ENCODE measurements around the gene CX3CL1.
"Not testable (repeated sequence)": the region's sequence is repeated elsewhere in the genome, so short reads cannot be mapped to it uniquely, and the experiment has no call there.

CX3CL1 gene

DNA sequence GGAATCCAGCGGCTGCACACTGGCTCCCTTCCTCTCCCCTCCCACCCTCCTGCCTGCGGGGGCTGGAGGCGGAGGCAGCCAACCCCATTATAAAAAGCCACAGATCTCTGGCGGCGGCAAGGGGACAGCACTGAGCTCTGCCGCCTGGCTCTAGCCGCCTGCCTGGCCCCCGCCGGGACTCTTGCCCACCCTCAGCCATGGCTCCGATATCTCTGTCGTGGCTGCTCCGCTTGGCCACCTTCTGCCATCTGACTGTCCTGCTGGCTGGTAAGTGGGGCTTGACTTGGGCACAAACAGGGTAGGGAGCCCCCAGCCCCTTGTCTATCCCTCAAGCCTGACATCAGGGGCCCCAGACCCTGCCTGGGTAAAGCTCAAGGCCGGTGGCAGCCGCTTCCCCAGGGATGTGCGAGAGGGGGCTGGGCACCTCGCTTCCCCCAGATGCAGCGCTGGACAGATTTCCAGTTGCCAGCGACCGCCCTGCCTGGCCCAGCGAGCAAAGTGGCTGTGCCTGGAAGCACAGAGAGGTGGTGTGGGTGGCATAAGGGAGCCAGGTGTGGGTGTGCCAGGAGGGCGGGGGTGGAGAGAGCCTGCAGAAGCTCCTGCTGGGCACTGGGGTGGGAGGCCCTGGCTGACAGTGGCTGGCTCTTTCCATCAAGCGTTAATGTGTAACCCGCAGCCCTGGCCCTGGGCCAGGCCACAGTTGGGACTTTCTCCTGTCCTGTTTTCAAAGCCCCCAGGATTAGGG lies at the start of gene CX3CL1:
Gene CX3CL1 (plus strand): TSS at position 119 of the 745 bp plus-strand sequence. CDS start 79 bp downstream, at position 198.
- DNase-seq (ENCODE audit: low read depth in 3 of 3): no peak

DNA sequence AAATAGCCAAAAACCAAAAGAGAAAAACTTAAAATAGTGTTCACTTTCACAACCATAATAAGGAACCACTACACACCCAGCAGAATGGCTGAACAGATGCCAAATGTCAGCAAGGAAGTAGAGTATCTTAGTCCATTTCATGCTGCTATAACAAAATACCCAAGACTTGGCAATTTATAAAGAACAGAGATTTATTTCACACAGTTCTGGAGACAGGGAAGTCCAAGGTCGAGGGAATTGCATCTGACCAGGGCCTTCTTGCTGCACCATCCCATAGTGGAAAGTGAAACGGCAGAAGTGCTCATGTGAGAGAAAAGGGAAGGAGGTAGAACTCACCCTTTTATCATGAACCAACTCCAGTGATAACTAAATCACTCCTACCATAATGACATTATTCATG lies 47.5 kb upstream of the CX3CL1 start:
- DNase-seq (ENCODE audit: low read depth in 3 of 3): no peak

DNA sequence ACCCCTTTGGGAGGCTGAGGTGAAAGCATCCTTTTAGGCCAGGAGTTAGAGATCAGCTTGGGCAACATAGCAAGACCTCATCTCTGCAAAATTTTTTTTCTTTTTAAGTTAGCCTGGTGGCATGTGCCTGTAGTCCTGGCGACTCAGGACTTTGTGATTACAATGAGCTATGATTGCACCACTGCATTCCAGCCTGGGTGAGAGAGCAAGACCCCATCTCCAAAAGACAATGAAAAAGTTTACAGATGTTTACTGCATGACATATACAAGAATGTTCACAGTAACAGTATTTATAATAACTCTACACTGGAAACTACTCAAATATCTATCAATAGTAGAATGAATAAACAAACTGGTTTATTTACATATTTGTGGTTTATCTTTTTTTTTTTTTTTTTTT lies 46.8 kb upstream of the CX3CL1 start:
- no peak for DNase-seq (ENCODE audit: low read depth in 3 of 3)

DNA sequence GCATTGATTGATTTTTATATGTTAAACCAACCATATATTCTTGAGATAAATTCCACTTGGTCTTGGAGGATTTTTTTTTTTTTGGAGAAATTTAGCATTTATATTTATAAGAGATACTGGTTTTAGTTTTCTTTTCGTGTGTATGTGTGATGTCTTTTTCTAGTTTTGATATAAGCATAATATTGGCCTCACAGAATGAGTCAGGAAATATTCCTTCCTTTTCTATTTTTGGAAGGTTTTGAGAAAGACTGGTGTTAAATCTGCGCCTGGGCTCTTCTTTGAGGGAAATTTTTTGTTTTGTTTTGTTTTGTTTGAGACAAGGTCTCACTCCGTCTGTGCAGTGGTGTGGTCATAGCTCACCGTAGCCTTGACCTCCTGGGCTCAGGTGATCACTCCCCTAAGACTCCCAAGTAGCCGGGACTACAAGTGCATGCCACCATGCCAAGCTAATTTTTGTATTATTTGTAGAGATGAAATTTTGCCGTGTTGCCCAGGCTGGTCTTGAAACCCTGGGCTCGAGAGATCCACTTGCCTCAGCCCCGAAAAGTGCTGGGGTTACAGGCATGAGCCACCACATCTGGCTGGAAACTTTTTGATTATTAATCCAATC lies 42.5 kb upstream of the CX3CL1 start:
- DNase-seq (ENCODE audit: low read depth in 3 of 3): no peak

DNA sequence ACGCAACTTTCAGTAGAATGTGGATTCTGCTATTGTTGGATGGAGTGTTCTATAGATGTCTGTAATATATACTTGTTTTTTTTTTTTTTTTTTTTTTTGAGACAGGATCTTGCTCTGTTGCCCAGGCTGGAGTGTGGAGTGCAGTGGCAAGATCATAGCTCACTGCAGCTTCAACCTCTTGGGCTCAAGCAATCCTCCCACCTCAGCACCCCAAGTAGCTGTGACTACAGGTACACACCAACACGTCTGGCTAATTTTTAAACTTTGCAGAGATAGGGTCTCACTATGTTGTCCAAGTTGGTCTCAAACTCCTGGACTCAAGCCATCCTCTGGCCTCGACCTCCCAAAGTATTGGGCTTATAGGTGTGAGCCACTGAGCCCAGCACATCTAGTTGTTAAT lies 40.9 kb upstream of the CX3CL1 start:
- no peak for DNase-seq (ENCODE audit: low read depth in 3 of 3)

DNA sequence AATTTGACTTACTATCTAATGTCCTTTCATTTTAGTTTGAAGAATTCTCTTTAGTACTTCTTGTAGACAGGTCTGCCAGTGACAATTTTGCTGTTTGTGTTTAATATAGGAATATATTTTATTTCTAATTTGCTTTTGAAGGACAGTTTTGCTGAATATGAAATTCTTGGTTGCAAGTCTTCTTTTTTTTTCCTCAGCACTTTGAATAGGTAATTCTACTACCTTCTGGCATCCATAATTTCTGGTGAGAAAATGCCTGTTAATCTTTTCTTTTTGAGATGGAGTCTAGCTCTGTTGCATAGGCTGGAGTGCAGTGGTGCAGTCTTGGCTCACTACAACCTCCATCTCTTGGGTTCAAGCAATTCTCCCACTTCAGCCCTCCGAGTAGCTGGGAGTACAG lies 38.9 kb upstream of the CX3CL1 start:
- DNase-seq (ENCODE audit: low read depth in 3 of 3): no peak

DNA sequence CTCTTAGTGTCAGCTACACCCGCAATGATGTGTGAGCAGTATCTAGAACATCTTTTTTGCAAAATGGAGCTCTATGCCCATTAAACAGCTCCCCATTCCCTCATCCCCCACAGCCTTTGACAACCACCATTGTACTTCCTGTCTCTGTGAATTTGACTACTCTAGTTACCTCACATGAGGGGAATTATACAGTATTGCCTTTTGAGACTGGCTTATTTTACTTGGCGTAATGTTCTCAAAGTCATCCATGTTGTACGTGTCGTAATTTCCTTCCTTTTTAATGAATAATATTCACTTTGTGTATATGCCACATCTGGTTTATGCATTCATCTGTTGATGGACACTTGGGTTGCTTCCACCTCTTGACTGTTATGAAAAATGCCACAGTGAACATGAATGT lies 36.9 kb upstream of the CX3CL1 start:
- no peak for DNase-seq (ENCODE audit: low read depth in 3 of 3)

DNA sequence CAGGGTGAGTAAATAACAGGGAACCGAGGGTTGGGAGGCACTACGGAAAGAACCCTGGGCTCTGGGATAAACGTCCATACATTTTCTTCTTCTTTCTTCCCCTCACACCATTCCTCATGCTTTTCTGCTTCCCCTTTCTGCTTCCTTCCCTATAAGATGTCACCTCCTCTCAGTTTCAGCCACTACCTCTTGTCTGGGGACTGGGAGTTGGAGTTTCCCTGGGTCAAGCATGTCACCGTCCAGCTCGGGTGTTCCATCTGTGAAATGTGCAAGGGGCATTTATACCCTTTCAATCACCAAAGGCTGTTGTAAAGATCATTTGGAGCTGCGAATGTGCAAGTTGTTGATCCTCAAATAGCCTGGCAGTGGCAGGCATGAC lies 31.2 kb upstream of the CX3CL1 start:
- DNase-seq (ENCODE audit: low read depth in 3 of 3): no peak

DNA sequence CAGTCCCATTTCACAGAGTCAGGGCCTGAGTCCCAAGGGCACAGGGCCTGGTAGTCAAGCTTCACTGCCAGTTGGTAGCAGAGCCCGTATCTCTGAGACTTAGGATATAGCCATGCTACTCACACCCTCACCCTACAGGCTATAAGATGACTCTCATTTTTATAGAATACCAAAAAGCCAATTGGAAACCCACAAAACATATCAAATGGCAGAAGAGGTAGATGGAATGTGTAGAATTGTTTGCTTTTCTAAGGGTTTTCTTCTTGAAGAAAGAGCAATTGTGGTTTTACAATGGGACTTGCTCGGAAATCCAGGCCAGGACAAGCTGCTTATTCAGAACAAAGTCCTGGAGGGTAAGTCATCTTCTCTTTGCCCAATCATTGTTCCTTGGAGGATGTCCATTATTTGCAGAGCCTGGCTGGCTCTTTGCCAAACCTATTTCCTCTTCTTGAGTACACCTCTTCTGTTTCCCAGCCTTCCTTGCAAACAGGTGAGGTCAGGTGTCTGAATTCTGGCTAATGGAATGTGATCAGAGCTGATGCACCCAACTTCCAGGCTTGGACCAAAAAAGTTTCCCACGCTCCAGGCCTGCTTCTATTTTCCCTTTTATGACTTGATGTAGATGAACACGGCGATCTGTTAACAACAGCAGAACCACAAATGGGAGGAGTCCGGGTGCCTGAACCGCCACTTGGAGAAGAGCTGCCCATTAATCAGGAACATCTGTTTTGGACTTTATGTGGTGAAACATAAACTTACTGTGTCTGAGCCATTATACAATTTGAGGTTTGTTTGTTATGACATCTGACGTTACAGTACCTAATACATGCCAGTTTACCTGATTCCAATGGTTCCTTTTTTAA lies 30.6 kb upstream of the CX3CL1 start:
- no peak for DNase-seq (ENCODE audit: low read depth in 3 of 3)

DNA sequence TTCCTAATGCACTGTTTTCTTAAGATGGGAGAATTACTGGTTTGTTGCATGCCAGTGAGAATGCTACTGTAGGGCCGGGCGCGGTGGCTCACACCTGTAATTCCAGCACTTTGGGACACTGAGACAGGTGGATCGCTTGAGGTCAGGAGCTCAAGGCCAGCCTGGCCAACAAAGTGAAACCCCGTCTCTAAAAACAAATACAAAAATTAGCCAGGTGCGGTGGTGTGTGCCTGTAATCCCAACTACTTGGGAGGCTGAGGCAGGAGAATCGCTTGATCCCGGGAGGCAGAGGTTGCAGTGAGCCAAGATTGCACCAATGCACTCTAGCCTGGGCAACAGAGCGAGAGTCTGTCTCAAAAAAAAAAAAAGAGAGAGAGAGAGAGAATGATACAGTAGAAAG lies 29.7 kb upstream of the CX3CL1 start:
- not testable (repeated sequence) for DNase-seq (ENCODE audit: low read depth in 3 of 3)

DNA sequence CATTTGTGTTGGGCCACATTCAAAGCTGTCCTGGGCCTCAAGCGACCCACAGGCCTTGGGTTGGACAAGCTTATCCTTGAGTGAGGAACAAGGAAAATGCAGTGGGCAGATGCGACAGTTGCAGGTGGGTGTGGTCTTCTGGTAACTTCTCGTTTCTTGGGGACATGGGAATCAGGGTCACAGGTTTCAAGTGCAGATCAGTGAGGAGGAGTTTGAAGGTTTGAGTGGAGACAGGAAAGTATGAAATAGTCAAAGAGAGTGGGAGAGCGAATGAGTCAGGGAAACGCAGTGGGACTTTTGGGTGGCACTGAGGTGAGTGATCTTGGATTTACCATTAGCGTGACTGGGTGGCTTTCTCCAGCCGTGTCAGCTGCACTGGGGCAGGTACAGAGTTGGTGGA lies 29.1 kb upstream of the CX3CL1 start:
- no peak for DNase-seq (ENCODE audit: low read depth in 3 of 3)

DNA sequence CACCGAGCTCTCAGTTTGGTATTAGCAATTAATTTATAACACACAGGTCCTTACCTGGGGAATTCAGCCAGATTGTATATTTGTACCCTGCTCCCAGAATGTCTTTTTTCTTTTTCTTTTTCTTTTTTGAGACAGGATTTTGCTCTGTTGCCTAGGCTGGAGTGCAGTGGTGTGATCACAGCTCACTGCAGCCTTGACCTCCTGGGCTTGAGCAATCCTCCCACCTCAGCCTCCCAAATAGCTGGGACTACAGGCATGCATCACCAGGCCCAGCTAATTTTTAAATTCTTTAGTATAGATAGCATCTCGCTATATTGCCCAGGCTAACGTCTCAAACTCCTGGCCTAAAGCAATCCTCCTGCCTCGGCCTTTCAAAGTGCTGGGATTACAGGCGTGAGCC lies 28.2 kb upstream of the CX3CL1 start:
- not testable (repeated sequence) for DNase-seq (ENCODE audit: low read depth in 3 of 3)

DNA sequence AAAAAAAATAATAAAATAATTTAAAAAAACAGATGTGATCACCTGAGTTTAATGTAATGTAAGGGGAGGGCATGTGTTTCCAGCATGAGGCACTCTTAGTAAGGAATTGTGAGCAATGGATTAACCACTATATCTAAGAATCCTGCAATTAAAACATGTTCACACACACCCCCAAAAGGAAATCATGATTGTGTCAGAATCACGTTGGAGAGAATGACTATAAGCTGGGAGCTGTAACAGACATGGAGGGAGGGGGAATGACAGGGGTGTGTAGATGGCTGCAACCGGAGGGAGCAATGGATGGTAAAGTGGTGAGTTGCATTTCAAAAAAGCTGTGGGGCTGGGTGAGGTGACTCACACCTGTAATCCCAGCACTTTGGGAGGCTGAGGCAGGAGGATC lies 27.3 kb upstream of the CX3CL1 start:
- no peak for DNase-seq (ENCODE audit: low read depth in 3 of 3)

DNA sequence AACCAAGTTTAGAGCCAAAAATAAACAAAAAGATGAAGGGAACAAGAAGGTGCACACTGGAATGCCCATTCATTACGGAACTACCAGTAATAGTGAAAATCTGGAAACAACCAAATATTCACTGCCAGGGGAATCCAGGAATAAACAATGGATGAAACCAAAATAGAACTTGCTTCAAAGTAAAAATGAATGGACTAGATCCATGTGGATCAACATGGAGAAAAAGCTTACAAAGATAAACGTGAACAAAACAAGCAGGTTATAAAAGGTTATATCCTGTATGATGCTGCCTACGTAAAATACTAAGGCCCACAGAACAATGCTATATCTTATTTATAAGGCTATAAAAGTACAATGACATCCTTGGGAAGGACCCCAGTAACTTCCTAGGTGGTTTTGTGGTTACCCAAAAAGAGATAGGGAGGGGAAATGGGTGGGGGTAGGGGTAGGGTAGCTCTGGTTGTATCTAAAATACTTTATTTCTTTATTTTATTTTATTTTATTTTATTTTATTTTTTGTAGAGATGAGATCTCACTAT lies 26.6 kb upstream of the CX3CL1 start:
- no peak for DNase-seq (ENCODE audit: low read depth in 3 of 3)

DNA sequence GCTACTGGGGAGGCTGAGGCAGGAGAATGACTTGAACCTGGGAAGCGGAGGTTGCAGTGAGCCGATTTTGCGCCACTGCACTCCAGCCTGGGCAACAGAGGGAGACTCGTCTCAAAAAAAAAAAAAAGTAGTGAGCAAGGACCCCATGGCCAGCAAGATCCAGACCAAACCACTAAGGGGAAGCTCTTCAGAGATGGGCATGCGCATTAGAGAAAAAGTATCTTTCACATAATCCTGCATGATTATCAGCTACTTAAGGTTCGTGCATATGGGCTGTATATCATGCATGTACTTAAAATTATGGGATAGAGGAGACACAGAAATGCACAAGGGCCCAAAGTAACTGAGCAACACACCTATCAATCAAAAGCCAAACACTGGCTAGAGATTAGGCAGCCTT lies 24.4 kb upstream of the CX3CL1 start:
- no peak for DNase-seq (ENCODE audit: low read depth in 3 of 3)

DNA sequence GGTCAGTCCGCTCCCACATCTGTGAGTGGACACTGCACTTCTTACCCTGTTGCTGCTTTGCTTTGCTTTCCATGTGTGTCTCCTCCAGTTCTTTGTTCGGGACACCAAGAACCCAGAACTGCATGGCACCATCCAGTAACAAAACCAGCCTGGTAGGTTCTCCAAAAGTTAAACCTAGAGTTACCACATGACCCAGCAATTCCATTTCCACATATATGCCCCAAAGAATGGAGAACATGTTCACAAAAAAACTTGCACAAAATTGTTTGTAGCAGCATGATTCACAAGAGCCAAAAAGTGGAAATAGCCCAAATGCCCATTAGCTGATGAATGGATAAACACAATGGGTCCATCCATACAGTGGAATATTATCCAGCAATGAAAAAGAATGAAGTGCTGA lies 24.0 kb upstream of the CX3CL1 start:
- no peak for DNase-seq (ENCODE audit: low read depth in 3 of 3)

DNA sequence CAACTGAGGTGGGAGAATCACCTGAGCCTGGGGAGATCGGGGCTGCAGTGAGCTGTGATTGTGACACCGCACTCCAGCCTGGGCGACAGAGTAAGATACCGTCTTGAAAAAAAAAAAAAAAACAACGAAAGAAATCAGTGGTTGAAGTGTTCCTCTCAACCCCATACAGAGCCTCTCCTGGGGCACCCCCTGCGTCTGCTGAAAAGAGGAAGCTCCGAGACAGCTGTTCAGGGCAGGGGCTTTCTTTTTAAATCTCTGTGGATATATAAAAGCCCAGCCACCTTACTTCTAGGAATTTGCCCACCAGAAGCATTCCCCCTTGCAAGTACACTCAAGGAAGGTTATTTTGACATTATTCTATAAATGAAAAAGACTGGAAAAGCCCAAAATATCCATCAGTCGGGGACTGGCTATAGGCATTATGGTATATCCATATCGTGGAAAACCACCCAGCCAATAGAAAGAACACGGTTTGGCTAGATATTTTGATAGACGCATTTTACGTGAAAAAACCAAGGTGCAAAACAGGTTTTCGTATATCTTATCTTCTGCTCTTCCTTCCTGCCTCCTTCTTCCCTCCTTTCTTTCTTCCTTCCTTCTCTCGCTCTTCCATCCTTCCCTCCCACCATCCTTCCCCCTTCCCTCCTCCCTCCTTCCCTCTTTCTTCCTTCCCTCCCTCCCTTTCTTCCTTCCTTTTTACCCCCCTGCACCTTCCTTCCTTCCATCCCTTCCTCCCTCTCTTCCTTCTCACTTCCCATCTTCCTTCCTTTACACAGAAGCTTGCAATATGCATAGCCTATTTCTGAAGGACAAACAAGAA lies 22.9 kb upstream of the CX3CL1 start:
- DNase-seq (ENCODE audit: low read depth in 3 of 3): no peak

DNA sequence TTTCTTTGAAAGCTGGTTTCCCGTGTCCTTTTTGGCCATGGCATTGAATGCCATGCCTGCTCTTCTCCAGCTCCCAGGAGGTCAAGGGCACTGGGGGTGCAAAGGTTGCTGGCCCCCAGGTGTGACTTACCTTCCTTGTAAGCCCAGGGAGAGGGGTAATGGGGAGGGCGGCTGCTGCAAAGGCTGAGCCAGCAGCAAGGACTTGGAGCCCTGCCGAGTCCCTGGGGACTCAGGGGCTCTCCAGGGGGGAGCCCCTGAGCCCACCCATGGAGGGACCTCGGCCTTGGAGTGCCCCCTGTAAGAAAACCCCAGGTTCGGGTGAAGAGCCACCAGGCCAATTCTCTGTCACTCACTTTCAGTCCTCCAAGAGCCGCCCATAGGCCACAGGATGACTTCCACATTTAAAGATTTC lies 19.6 kb upstream of the CX3CL1 start:
- DNase-seq (ENCODE audit: low read depth in 3 of 3): no peak

DNA sequence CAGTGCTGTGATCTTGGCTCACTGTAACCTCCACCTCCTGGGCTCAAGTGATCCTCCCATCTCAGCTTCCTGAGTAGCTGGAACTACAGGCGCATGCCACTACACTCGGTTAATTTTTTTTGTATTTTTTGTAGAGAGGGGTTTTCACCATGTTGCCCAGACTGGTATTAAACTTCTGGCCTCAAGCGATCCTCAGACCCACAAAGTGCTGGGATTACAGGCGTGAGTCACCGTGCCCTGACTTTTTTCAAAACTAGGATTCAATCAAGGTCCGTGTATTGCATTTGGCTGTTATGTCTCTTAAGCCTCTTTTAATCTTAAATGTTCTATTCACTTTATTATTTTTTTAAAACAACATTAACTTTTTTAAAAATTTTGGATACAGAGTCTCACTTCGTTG lies 18.0 kb upstream of the CX3CL1 start:
- no peak for DNase-seq (ENCODE audit: low read depth in 3 of 3)

DNA sequence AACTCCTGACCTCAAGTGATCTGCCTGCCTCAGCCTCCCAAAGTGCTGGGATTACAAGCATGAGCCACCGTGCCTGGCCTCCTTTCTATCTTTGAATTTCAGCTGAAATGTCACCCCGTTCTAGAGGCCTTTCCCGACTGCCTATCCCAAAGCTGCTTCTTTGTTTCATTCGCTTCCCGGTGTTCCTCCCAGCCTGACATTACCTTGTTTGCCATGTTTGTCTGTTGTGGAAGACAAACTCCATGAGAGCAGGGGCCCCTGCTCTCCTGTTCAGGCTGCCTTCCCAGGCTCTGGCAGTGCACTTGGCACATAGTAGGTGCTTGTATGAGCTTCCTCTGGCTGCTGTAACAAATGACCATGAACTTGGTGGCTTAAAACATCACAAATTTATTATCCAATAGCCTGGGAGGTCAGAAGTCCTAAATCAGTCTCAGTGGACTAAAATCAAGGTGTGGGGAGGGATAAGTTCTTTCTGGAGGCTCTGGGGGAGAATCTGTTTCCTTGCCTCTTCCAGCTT lies 16.3 kb upstream of the CX3CL1 start:
- no peak for DNase-seq (ENCODE audit: low read depth in 3 of 3)

DNA sequence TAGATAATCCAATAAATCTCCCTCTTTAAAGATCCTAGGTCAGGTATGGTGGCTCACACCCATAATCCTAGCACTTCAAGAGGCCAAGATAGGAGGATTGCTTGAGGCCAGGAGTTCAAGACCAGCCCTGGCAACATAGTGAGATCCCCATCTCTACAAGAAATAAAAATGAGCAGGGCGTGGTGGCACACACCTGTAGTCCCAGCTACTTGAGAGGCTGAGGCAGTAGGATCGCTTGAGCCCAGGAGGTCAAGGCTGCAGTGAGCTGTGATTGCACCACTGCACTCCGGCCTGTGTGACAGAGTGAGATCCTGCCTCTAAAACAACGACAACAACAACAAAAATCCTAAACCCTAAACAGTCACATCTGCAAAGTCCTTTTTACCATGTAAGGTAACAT lies 15.7 kb upstream of the CX3CL1 start:
- no peak for DNase-seq (ENCODE audit: low read depth in 3 of 3)
